Measurements from ENCODE around the gene RAF1.

Gene RAF1

GRCh38 chr3:12577379-12577778 lies 86.5 kb downstream of the RAF1 start:
- no peak for TF ChIP-seq CTCF (IDR thresholded peaks at IDR 0.05; ENCODE audit: control insufficient read depth, insufficient read depth, low read depth, low read length, missing control alignments)
- DNase-seq (ENCODE audit: low read depth), result no peak
- H3K4me3 ChIP-seq (ENCODE audit: control insufficient read depth, low read depth, low read length), result no peak overlapping the region

DNA sequence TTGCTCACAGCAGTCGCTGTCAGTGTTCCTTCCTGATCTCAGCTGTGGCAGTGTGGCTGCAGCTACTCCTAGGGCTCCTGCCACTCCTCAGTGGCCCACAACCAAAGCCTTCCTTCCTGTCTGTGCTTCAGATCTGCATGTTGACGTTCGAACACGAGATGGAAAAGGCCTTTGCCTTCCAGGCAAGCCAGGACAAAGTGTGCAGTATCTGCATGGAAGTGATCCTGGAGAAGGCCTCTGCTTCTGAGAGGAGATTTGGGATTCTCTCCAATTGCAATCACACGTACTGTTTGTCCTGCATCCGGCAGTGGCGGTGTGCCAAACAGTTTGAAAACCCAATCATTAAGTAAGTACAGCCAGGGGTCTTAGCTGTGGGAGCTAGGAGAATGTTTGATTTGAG lies 89.3 kb downstream of the RAF1 start:
- H3K4me3 ChIP-seq (ENCODE audit: control insufficient read depth, low read depth, low read length), result no peak overlapping the region
- no peak for DNase-seq (ENCODE audit: low read depth)
- no peak for TF ChIP-seq CTCF (IDR thresholded peaks at IDR 0.05; ENCODE audit: control insufficient read depth, insufficient read depth, low read depth, low read length, missing control alignments)

- no peak for DNase-seq (ENCODE audit: low read depth)
- no peak for TF ChIP-seq CTCF (IDR thresholded peaks at IDR 0.05; ENCODE audit: control insufficient read depth, insufficient read depth, low read depth, low read length, missing control alignments)
- no peak overlapping the region for H3K4me3 ChIP-seq (ENCODE audit: control insufficient read depth, low read depth, low read length)
Observed at GRCh38 chr3:12574131-12574530, 89.8 kb downstream of the RAF1 start.

DNA sequence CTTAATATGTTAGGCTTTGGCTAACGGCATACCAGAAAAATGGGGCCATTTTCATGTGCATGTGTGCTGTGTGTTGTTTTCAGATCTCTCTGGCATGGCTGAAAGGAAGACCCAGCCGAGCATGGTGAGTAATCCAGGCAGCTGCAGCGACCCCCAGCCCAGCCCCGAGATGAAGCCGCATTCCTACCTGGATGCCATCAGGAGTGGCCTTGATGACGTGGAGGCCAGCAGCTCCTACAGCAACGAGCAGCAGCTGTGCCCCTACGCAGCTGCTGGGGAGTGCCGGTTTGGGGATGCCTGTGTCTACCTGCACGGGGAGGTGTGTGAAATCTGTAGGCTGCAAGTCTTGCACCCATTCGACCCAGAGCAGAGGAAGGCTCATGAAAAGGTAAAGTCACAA lies 91.9 kb downstream of the RAF1 start:
- H3K4me3 ChIP-seq (ENCODE audit: control insufficient read depth, low read depth, low read length), result no peak overlapping the region
- TF ChIP-seq CTCF (IDR thresholded peaks at IDR 0.05; ENCODE audit: control insufficient read depth, insufficient read depth, low read depth, low read length, missing control alignments), result no peak
- no peak for DNase-seq (ENCODE audit: low read depth)

DNA sequence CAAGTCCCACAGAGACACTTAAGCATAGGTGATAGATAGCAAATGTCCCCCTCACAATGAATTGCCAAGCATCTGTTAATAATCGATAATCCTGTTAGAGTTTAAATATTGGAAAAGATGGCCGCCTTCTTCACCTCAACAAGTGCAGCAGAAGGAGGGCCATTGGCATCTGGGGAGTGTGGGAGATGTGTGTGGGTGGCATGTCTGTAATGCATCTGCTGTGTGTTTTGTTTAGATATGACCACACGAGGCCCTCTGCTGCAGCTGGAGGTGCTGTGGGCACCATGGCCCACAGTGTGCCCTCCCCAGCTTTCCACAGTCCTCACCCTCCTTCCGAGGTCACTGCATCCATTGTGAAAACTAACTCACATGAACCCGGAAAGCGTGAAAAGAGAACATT lies 94.1 kb downstream of the RAF1 start:
- no peak for TF ChIP-seq CTCF (IDR thresholded peaks at IDR 0.05; ENCODE audit: control insufficient read depth, insufficient read depth, low read depth, low read length, missing control alignments)
- DNase-seq (ENCODE audit: low read depth), result no peak
- H3K4me3 ChIP-seq (ENCODE audit: control insufficient read depth, low read depth, low read length), result no peak overlapping the region

DNA sequence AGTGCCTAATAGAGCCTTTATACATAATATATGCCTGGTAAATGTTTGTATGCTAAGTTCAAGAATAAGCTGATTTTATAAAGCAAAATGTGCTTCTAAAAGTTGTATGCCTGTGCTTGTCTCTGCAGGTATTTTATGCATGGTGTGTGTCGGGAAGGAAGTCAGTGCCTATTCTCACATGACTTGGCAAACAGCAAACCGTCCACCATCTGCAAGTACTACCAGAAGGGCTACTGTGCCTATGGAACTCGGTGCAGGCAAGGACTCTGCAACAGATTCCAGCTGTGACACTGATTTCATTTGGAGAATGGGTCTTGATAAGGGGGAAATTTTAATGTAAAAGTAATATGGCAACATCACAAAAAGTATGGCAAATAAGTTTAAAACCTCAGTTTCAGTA lies 95.2 kb downstream of the RAF1 start:
- no peak overlapping the region for H3K4me3 ChIP-seq (ENCODE audit: control insufficient read depth, low read depth, low read length)
- TF ChIP-seq CTCF (IDR thresholded peaks at IDR 0.05; ENCODE audit: control insufficient read depth, insufficient read depth, low read depth, low read length, missing control alignments), result no peak
- DNase-seq (ENCODE audit: low read depth), result no peak

GRCh38 chr3:12566976-12567375 lies 96.9 kb downstream of the RAF1 start:
- H3K4me3 ChIP-seq (ENCODE audit: control insufficient read depth, low read depth, low read length), result no peak overlapping the region
- no peak for DNase-seq (ENCODE audit: low read depth)
- no peak for TF ChIP-seq CTCF (IDR thresholded peaks at IDR 0.05; ENCODE audit: control insufficient read depth, insufficient read depth, low read depth, low read length, missing control alignments)
